HG03103 (cell line): ENCODE measurements around the gene BSCL2.
A peak's percentile ranks its signal among the peaks of the same experiment; 100 is the strongest.
"Not testable (repeated sequence)": the region's sequence is repeated elsewhere in the genome, so short reads cannot be mapped to it uniquely, and the experiment has no call there.

Experiments used
- ATAC-seq: cut with Tn5 transposase; IDR thresholded peaks from one replicate; pipeline ENCODE4 v1.9.1; 2021; ENCODE audit warnings: low read depth; ENCODE audit not compliant: unreplicated experiment

The BSCL2 gene

GRCh38 chr11:62719302-62719978 lies 12.2 kb upstream of the BSCL2 start:
- ATAC-seq, result no peak

DNA sequence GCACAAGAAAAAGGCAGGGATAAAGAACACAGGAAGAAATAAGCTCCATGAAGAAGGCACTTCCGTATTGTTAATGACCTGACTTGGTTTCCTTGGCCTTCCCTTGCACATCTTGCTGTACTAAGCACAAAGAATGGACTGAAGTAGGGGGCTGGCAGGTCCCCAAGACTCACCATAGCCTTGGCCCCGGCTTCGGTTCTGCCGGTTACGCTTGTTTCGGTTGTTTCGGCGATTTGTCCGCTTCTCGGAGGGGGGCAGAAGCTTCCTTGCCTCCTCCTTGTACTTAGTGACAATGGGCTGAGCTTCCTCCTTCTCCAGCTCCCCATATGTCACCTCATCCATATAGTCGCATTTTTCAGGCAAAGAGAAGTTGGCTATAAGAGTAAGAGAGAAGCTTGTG lies 9.6 kb upstream of the BSCL2 start:
- ATAC-seq, result no peak

DNA sequence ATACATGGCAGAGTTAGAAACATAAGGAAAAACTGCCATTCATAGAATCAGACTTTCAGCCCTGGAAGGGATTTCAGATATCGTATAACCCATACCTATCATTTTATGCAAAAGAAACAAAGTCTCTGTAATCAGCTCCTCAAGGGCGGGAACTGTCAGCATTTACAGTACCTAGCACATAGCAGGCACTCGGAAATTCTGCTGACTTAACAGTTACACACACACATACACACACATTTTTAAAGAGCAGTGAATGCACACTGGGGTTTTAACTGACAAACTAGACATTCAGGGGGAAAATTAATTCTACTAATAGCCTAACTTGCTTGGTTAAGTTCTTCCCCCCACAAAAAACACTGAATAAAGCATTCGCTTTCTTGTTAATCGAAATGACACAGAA lies 9.0 kb upstream of the BSCL2 start:
- ATAC-seq, result no peak

- no peak for ATAC-seq
Observed at GRCh38 chr11:62715150-62716130, 8.2 kb upstream of the BSCL2 start.

GRCh38 chr11:62713343-62713742 lies 6.1 kb upstream of the BSCL2 start:
- no peak for ATAC-seq

- ATAC-seq, result no peak
Observed at GRCh38 chr11:62712861-62713260, 5.6 kb upstream of the BSCL2 start.

- ATAC-seq, result no peak
Observed at GRCh38 chr11:62712276-62712812, 5.1 kb upstream of the BSCL2 start.

GRCh38 chr11:62710001-62710345 lies 2.7 kb upstream of the BSCL2 start:
- no peak for ATAC-seq

DNA sequence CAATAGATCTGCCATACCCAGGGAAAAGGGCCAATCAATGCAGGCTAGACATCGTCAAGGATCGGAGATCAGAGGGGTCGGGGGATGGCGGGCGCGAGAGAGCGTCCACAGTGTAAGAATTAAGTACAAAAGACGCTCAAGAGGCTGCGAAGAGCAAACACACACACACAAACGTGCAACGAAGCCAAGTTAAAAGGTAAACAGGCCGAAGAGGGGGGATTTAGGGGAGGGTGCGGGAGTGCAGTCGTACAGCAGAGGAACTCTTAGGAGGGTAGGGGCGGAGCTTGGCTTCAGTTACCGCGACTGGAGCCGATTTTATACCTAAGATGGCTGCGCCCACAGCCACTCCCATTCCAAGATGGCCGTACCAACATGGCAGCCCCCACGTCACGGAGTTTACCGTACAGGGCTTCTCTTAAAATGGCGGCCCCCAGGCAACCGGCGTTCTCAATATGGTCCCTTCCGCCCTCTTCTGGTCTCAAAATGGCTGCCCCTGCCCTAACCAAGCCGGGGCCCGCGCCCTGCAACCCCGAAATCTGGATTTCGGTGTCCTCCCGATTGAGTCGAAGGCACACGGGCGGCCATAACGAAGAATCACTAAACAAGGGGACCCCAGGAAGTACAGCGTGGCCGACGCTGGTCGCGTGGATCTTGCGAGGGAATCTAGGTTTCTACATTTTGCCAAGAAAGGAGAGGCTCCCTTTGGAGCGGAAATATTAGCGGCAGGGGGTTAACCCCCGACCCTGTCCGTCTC lies 2.2 kb upstream of the BSCL2 start:
- ATAC-seq, result peak; percentile 56

DNA sequence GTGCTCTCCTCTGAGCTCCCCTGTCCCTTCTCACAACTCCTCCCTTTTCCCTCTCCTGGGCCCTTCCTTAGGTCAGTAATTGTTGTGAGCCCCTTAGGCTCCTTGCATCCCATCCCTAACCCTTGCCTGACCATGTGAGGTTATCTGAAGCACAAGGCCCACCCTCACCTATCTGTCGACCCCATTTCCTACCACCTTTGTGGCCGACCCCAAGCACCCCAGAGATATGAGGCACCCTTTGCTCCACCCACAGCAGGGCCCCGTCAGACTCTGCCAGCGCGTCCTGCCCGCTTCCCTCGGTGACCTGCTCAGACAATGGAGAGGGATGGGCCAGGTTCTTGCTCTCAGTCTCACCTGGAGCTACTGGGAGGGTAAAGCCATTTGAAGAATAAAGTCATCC lies 1.6 kb upstream of the BSCL2 start:
- ATAC-seq, result no peak

DNA sequence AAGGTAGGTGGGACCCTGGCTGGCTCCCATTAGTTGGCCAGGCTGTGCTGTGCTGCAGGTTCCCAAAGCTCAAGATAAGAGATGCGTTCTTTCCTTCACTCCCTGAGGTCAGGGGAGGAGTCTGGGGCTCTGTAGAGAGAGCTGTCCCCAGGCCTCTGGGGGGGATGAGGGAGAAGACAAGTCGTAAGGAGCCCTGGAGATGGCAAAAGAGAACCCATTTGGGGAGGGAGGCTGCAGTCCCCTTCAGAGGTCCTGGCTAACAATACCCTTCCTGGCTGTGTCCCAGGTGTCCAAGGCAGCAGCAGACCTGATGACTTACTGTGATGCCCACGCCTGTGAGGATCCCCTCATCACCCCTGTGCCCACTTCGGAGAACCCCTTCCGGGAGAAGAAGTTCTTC lies 1.2 kb upstream of the BSCL2 start:
- ATAC-seq, result no peak

GRCh38 chr11:62706850-62707247 lies 375 bp downstream of the BSCL2 start:
- no peak for ATAC-seq

DNA sequence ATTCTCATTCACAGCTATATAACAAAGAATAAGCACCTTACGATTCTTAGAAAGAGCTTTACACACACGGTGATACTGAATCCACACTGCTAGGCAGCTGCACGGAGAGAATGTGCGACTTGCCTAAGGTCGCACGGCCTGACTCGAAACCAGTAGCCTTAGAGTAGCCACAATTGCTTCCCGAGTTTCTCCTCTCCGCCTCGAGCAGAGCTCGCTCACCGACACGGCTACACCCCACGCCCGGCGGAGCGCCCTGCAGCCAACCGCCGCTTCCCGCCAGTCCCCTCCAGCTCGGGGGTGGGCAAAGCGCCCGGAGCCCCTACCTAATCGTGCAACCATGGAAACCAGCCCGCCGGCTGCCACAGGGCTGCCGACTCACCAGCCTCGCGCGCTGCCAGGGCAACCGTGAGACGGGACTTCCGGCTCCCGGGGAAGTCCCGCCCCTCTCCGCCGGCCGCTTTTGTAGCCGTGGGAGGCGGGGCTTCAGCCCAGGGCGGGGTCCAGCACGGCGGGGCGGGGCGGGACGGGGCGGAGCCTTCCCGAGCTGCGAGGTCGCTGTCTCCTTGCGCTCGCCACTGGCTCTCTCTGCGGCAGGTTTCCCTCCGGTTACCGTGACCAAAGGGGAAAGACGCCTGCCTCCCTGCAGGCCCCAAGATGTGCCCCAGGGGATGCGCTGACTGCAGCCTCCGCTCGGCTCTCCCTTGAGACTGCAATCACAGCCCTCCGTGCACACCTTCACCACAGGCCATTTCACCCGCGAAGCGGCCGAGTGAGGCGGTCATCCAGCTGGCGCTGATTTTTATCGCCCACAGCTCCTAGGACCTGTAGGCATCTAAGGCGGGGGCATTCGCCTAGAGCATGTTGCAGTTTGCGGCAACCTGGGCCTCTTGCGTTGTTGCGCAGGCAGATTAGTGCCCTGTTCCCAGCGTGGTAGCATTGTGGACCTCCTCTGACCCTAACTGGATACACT lies 1.1 kb downstream of the BSCL2 start:
- peak; percentile 56 for ATAC-seq

GRCh38 chr11:62705413-62705812 lies 1.8 kb downstream of the BSCL2 start:
- ATAC-seq, result no peak

DNA sequence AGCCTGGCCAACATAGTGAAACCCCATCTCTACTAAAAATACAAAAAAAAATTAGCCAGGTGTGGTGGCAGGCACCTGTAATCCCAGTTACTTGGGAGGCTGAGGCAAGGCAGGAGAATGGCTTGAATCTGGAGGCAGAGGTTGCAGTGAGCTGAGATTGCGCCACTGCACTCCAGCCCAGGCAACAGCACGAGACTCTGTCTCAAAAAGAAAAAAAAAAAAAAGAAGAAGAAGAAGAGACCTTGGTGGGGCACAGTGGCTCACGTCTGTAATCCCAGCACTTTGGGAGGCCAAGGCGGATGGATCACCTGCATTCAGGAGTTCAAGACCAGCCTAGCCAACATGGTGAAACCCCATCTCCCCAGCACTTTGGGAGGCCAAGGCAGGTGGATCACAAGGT lies 3.3 kb downstream of the BSCL2 start:
- ATAC-seq, result not testable (repeated sequence)

DNA sequence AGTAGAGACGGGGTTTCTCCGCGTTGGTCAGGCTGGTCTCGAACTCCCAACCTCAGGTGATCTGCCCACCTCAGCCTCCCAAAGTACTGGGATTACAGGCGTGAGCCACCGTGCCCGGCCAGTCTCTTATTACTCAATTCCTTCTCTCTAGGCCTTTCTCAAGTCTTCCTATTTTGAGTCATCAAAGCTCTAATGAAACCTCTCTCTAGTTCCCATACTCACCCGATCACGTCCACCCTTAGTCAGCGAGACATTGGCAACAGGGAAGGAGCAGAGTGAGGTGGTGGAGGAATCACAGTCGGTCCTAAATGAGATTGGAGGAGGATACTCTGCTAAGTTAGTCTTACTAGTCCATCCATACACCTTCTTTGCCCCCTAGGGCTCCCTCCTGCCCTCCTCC lies 5.0 kb downstream of the BSCL2 start:
- ATAC-seq, result no peak

GRCh38 chr11:62694455-62695167 lies 12.6 kb downstream of the BSCL2 start:
- ATAC-seq, result no peak

DNA sequence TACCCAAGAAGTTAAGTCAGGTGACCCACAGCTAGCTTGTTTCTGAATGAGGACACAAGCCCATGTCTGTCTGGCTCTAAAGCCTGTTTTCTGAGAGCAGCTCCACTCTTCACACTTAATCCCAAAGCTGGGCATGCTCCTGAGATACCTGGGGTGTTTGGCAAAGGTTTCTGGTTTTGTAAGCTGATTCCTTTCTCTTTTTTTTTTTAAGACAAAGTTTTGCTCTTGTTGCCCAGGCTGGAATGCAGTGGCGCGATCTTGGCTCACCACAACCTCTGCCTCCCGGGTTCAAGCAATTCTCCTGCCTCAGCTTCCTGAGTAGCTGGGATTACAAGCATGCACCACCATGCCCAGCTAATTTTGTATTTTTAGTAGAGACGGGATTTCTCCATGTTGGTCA lies 13.6 kb downstream of the BSCL2 start:
- not testable (repeated sequence) for ATAC-seq
